HepG2 (cell line): ENCODE measurements around the gene VDAC2. TPM values are rescaled to one million over a fixed set of nuclear protein-coding genes. Genes with fewer than 3 reads are reported as not detected.
A peak's percentile ranks its signal among the peaks of the same experiment; 100 is the strongest.

Source experiments
- BHLHE40 ChIP-seq: IDR thresholded peaks from 2 replicates; pipeline ENCODE4 v1.6.1; 2011; ENCODE audit warnings: low read length, improper control_type of control experiment
- EED ChIP-seq: sonication (generic); formaldehyde crosslinking; IDR thresholded peaks from 2 replicates; pipeline ENCODE4 v1.5.0; 2020; ENCODE audit warnings: mild to moderate bottlenecking, missing genetic modification reagents
- FOXM1 ChIP-seq: sonication (generic); formaldehyde crosslinking; IDR thresholded peaks from 2 replicates; pipeline ENCODE4 v1.5.0; 2020; ENCODE audit warnings: missing genetic modification reagents
- HNF4A ChIP-seq: sonication (generic); formaldehyde crosslinking; IDR thresholded peaks from 2 replicates; pipeline ENCODE4 v1.4.0; 2020; ENCODE audit warnings: missing genetic modification reagents
- NCOA2 ChIP-seq: sonication (generic); formaldehyde crosslinking; IDR thresholded peaks from 2 replicates; pipeline ENCODE4 v1.8.0; 2022; ENCODE audit warnings: inconsistent platforms
- SRSF9 ChIP-seq: fragments of 200-400 bp; formaldehyde crosslinking; IDR thresholded peaks from 2 replicates; pipeline ENCODE4 v1.6.1; 2018; ENCODE audit warnings: borderline replicate concordance, mild to moderate bottlenecking, low read depth, low read length; ENCODE audit not compliant: insufficient read depth, poor library complexity, severe bottlenecking
- ZFX ChIP-seq: sonication (generic); formaldehyde crosslinking; IDR thresholded peaks from 2 replicates; pipeline ENCODE4 v1.4.0; 2020; ENCODE audit warnings: mild to moderate bottlenecking, low read depth, missing genetic modification reagents, moderate library complexity
- ZNF17 ChIP-seq: sonication (generic); formaldehyde crosslinking; IDR thresholded peaks from 2 replicates; pipeline ENCODE4 v1.5.0; 2020; ENCODE audit warnings: mild to moderate bottlenecking, missing genetic modification reagents
- ZNF180 ChIP-seq: sonication (generic); formaldehyde crosslinking; IDR thresholded peaks from 2 replicates; pipeline ENCODE4 v1.4.0; 2020; ENCODE audit warnings: low read depth, missing genetic modification reagents, borderline replicate concordance
- ZNF713 ChIP-seq: sonication (generic); formaldehyde crosslinking; IDR thresholded peaks from 2 replicates; pipeline ENCODE4 v1.4.0; 2020; ENCODE audit warnings: mild to moderate bottlenecking, missing genetic modification reagents
- ZNF772 ChIP-seq: sonication (generic); formaldehyde crosslinking; IDR thresholded peaks from 2 replicates; pipeline ENCODE4 v1.5.0; 2020; ENCODE audit warnings: mild to moderate bottlenecking, missing genetic modification reagents
- polyA plus RNA-seq, 8 experiments: library from polyadenylated mRNA; depleted of rRNA in 3 of 8; stranded (reverse) in 7 of 8; unstranded in 1 of 8; fragments of >200 nt; fragmentation: Illumina TruSeq in 4 of 8; extraction: Trizol in 4 of 8; gene quantifications; 2 replicates each; pipeline versions ENCODE4 v1.2.1 to v1.2.3, GENCODE V29; 2011 to 2016; ENCODE audit warnings: low read depth in 4 of 8, missing spikeins in 1 of 8, mixed read lengths in 1 of 8; ENCODE audit not compliant: insufficient read depth in 1 of 8
- total RNA-seq, 5 experiments: library from RNA; depleted of rRNA; stranded (reverse); fragments of >200 nt; fragmentation: Illumina TruSeq; extraction: Trizol; gene quantifications; 2 replicates each; pipeline ENCODE4 v1.2.3, GENCODE V29; 2016; ENCODE audit warnings: low read depth in 1 of 5
- TF ChIP-seq, protein P1 (sequence below): sonication (generic); formaldehyde crosslinking; IDR thresholded peaks from 2 replicates; pipeline ENCODE4 v1.5.1; 2020; ENCODE audit warnings: mild to moderate bottlenecking, missing genetic modification reagents, moderate library complexity
- TF ChIP-seq, protein P2 (sequence below): sonication (generic); formaldehyde crosslinking; IDR thresholded peaks from 2 replicates; pipeline ENCODE4 v1.4.0; 2020; ENCODE audit warnings: missing genetic modification reagents, borderline replicate concordance
- TF ChIP-seq, protein P3 (sequence below): sonication (generic); formaldehyde crosslinking; IDR thresholded peaks from 2 replicates; pipeline ENCODE4 v1.5.1; 2020; ENCODE audit warnings: mild to moderate bottlenecking, missing genetic modification reagents
- TF ChIP-seq, protein P4 (sequence below): IDR thresholded peaks from 2 replicates; pipeline ENCODE4 v1.6.1; 2016; ENCODE audit warnings: missing genetic modification reagents, missing compliant biosample characterization

Gene VDAC2
- total and polyA plus RNA-seq, 2 of the 13 experiments (the other 11 are each of a cell fraction or from before 2014, with no cell fraction given) = 67.9 to 222 TPM

DNA sequence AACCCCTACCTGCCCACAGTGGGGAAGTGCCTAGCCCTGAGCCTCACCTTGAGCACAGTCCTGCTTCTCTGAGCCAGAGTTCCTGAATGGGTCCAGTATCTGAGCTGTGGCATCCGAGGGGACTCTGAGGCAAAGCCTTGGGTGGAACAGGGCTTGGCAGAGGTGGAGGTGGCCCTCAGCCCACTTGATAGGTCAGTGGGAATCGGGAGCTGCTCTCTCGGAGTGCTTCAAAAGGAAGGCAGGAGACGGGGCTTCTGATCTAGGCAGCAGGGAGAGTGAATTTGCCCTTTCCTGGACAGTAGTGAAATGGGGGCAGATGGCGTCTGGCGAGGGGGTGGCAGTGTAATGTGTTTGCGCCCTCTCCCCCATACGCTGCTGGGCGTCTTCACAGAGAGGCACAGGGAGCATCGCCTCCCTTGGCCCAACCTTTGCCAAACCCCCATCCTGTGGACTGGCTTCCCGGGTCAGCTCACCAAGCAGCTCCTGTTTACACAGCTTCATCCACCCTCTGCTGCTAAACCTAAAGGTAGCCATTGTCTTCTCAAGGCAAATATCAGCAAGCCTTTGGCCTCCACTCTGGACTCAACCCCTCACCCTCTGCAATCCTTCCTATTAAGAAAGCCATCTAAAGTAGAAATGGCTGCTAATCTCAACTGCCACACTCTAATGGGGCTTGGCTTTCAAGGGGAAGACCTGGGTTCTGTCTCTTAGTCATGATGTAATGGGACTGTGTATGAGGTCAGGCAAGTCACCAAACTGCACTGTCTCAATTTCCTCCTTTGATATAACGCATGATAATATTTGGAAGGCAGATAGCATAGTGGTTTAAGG lies 21.1 kb upstream of the VDAC2 start (continued):
- TF ChIP-seq, protein P1, sequence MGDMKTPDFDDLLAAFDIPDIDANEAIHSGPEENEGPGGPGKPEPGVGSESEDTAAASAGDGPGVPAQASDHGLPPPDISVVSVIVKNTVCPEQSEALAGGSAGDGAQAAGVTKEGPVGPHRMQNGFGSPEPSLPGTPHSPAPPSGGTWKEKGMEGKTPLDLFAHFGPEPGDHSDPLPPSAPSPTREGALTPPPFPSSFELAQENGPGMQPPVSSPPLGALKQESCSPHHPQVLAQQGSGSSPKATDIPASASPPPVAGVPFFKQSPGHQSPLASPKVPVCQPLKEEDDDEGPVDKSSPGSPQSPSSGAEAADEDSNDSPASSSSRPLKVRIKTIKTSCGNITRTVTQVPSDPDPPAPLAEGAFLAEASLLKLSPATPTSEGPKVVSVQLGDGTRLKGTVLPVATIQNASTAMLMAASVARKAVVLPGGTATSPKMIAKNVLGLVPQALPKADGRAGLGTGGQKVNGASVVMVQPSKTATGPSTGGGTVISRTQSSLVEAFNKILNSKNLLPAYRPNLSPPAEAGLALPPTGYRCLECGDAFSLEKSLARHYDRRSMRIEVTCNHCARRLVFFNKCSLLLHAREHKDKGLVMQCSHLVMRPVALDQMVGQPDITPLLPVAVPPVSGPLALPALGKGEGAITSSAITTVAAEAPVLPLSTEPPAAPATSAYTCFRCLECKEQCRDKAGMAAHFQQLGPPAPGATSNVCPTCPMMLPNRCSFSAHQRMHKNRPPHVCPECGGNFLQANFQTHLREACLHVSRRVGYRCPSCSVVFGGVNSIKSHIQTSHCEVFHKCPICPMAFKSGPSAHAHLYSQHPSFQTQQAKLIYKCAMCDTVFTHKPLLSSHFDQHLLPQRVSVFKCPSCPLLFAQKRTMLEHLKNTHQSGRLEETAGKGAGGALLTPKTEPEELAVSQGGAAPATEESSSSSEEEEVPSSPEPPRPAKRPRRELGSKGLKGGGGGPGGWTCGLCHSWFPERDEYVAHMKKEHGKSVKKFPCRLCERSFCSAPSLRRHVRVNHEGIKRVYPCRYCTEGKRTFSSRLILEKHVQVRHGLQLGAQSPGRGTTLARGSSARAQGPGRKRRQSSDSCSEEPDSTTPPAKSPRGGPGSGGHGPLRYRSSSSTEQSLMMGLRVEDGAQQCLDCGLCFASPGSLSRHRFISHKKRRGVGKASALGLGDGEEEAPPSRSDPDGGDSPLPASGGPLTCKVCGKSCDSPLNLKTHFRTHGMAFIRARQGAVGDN = peak; percentile 71
- TF ChIP-seq NCOA2 (CRISPR knock-in tag) (no peak), ZNF713 (CRISPR knock-in tag) (no peak), SRSF9 (no peak), HNF4A (CRISPR knock-in tag) (0 out of 2 replicates have a peak, but pooled peaks have one; percentile 27), BHLHE40 (no peak), FOXM1 (CRISPR knock-in tag) (no peak), EED (CRISPR knock-in tag) (no peak), ZFX (peak; percentile 34; the same call in 1 of the 2 replicates), ZNF17 (CRISPR knock-in tag) (no peak), ZNF180 (CRISPR knock-in tag) (no peak), ZNF772 (CRISPR knock-in tag) (no peak)
- TF ChIP-seq, protein P2, sequence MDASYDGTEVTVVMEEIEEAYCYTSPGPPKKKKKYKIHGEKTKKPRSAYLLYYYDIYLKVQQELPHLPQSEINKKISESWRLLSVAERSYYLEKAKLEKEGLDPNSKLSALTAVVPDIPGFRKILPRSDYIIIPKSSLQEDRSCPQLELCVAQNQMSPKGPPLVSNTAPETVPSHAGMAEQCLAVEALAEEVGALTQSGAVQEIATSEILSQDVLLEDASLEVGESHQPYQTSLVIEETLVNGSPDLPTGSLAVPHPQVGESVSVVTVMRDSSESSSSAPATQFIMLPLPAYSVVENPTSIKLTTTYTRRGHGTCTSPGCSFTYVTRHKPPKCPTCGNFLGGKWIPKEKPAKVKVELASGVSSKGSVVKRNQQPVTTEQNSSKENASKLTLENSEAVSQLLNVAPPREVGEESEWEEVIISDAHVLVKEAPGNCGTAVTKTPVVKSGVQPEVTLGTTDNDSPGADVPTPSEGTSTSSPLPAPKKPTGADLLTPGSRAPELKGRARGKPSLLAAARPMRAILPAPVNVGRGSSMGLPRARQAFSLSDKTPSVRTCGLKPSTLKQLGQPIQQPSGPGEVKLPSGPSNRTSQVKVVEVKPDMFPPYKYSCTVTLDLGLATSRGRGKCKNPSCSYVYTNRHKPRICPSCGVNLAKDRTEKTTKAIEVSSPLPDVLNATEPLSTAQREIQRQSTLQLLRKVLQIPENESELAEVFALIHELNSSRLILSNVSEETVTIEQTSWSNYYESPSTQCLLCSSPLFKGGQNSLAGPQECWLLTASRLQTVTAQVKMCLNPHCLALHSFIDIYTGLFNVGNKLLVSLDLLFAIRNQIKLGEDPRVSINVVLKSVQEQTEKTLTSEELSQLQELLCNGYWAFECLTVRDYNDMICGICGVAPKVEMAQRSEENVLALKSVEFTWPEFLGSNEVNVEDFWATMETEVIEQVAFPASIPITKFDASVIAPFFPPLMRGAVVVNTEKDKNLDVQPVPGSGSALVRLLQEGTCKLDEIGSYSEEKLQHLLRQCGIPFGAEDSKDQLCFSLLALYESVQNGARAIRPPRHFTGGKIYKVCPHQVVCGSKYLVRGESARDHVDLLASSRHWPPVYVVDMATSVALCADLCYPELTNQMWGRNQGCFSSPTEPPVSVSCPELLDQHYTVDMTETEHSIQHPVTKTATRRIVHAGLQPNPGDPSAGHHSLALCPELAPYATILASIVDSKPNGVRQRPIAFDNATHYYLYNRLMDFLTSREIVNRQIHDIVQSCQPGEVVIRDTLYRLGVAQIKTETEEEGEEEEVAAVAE (CRISPR knock-in tag) = no peak
- TF ChIP-seq, protein P3, sequence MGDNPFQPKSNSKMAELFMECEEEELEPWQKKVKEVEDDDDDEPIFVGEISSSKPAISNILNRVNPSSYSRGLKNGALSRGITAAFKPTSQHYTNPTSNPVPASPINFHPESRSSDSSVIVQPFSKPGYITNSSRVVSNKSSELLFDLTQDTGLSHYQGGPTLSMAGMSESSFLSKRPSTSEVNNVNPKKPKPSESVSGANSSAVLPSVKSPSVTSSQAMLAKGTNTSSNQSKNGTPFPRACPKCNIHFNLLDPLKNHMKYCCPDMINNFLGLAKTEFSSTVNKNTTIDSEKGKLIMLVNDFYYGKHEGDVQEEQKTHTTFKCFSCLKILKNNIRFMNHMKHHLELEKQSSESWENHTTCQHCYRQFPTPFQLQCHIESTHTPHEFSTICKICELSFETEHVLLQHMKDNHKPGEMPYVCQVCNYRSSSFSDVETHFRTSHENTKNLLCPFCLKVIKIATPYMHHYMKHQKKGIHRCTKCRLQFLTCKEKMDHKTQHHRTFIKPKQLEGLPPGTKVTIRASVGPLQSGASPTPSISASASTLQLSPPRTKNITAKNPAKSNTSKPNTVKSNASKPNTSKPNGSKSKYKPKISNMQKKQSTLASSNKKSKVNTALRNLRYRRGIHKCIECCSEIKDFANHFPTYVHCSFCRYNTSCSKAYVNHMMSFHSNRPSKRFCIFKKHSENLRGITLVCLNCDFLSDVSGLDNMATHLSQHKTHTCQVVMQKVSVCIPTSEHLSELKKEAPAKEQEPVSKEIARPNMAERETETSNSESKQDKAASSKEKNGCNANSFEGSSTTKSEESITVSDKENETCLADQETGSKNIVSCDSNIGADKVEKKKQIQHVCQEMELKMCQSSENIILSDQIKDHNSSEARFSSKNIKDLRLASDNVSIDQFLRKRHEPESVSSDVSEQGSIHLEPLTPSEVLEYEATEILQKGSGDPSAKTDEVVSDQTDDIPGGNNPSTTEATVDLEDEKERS (CRISPR knock-in tag) = no peak
- TF ChIP-seq, protein P4, sequence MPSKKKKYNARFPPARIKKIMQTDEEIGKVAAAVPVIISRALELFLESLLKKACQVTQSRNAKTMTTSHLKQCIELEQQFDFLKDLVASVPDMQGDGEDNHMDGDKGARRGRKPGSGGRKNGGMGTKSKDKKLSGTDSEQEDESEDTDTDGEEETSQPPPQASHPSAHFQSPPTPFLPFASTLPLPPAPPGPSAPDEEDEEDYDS (CRISPR knock-in tag) = no peak; the same call in 1 of the 2 replicates
